ENCODE results near the gene SHKBP1.

The SHKBP1 gene

GRCh38 chr19:40609561-40610395 lies 33.1 kb downstream of the SHKBP1 start (continued):
- TF ChIP-seq GLIS2 (tag by site-specific recombination; IDR thresholded peaks at IDR 0.05) (peak; percentile 95), ZBTB6 (tag by site-specific recombination; IDR thresholded peaks at IDR 0.05) (peak; percentile 94), INSM2 (tag by site-specific recombination; IDR thresholded peaks at IDR 0.05) (0 out of 2 replicates have a peak, but pooled peaks have one; percentile 6), ZXDB (tag by site-specific recombination; IDR thresholded peaks at IDR 0.05) (peak; percentile 45), ZNF423 (tag by site-specific recombination; IDR thresholded peaks at IDR 0.05) (peak; percentile 82; the same call in 1 of the 2 replicates), ZNF610 (tag by site-specific recombination; IDR thresholded peaks at IDR 0.05; ENCODE audit: borderline replicate concordance) (0 out of 2 replicates have a peak, but pooled peaks have one; percentile 39), ZNF600 (tag by site-specific recombination; IDR thresholded peaks at IDR 0.05) (peak; percentile 96), ZBTB44 (tag by site-specific recombination; IDR thresholded peaks at IDR 0.05) (no peak), ZNF777 (tag by site-specific recombination; IDR thresholded peaks at IDR 0.05; ENCODE audit: borderline replicate concordance) (no peak), PRDM4 (tag by site-specific recombination; IDR thresholded peaks at IDR 0.05) (peak; percentile 71), SP2 (tag by site-specific recombination; IDR thresholded peaks at IDR 0.05) (peak; percentile 97), ZBTB1 (tag by site-specific recombination; IDR thresholded peaks at IDR 0.05) (no peak), ZNF660 (tag by site-specific recombination; IDR thresholded peaks at IDR 0.05) (no peak), ZNF433 (tag by site-specific recombination; IDR thresholded peaks at IDR 0.05; ENCODE audit: low read depth) (no peak), ZNF544 (tag by site-specific recombination; IDR thresholded peaks at IDR 0.05) (no peak), ZNF248 (tag by site-specific recombination; IDR thresholded peaks at IDR 0.05) (no peak), ZNF10 (tag by site-specific recombination; IDR thresholded peaks at IDR 0.05) (no peak; the same call in 1 of the 2 replicates), KLF8 (tag by site-specific recombination; IDR thresholded peaks at IDR 0.05) (peak; percentile 100), ZBTB26 (tag by site-specific recombination; optimal IDR thresholded peaks at IDR 0.05) (peak; percentile 57), ZNF473 (tag by site-specific recombination; IDR thresholded peaks at IDR 0.05) (no peak), BCL11A (tag by site-specific recombination; IDR thresholded peaks at IDR 0.05; ENCODE audit: low read depth) (peak; percentile 85), ZNF624 (tag by site-specific recombination; IDR thresholded peaks at IDR 0.05) (no peak), ZNF837 (tag by site-specific recombination; IDR thresholded peaks at IDR 0.05) (no peak), CTCF (tag by site-specific recombination; IDR thresholded peaks at IDR 0.05) (no peak), ZBTB11 (tag by site-specific recombination; conservative IDR thresholded peaks at IDR 0.05; ENCODE audit: low read depth) (peak; percentile 57; the same call in 1 of the 2 replicates), ZNF23 (tag by site-specific recombination; IDR thresholded peaks at IDR 0.05; ENCODE audit: borderline replicate concordance) (no peak)
